Measurements from ENCODE around the gene C19orf67. TPM values are rescaled to one million over a fixed set of nuclear protein-coding genes. Genes with fewer than 3 reads are reported as not detected.
A peak's percentile ranks its signal among the peaks of the same experiment; 100 is the strongest.

C19orf67 gene
- total RNA-seq, 3 donors from 2014 or later: 0.27 TPM; not detected in 2

- no peak for TF ChIP-seq CTCF (IDR thresholded peaks at IDR 0.05)
- H3K4me3 ChIP-seq: no peak overlapping the region
- intact Hi-C loops (cut with DNase I, micrococcal nuclease): no loop called here
- peaks cover 23% of the 10 kb centered on the region for H3K4me1 ChIP-seq (ENCODE audit: low read depth)
- ATAC-seq: no peak
- H3K9me3 ChIP-seq: no peaks in the 10 kb centered on the region
- no peaks in the 10 kb centered on the region for H3K36me3 ChIP-seq (ENCODE audit: low read depth)
- DNase-seq: no peak
Observed at GRCh38 chr19:14120497-14120780, 34.9 kb upstream of the C19orf67 start.

- intact Hi-C loops (cut with DNase I, micrococcal nuclease): loop anchor here in 1 of 2 donors (5.0 kb wide), 1 partner anchor 113 kb away; the partner anchor contains the start of gene RFX1
- TF ChIP-seq CTCF (IDR thresholded peaks at IDR 0.05): no peak
- H3K4me1 ChIP-seq (ENCODE audit: low read depth): peaks cover 26% of the 10 kb centered on the region
- DNase-seq (no peak), ATAC-seq (no peak)
- no peaks in the 10 kb centered on the region for H3K36me3 ChIP-seq (ENCODE audit: low read depth)
- H3K4me3 ChIP-seq: no peak overlapping the region
- no peaks in the 10 kb centered on the region for H3K9me3 ChIP-seq
Observed at GRCh38 chr19:14119644-14120496, 34.3 kb upstream of the C19orf67 start.

GRCh38 chr19:14119146-14119545, 33.6 kb upstream of the C19orf67 start:
- TF ChIP-seq CTCF (IDR thresholded peaks at IDR 0.05): no peak
- ATAC-seq (no peak), DNase-seq (no peak)
- Histone ChIP-seq H3K9me3 (no peaks in the 10 kb centered on the region), H3K36me3 (ENCODE audit: low read depth) (no peaks in the 10 kb centered on the region), H3K4me1 (ENCODE audit: low read depth) (peaks cover 29% of the 10 kb centered on the region), H3K4me3 (no peak overlapping the region)
- intact Hi-C loops (cut with DNase I, micrococcal nuclease): loop anchor here in 1 of 2 donors (5.0 kb wide), 1 partner anchor 112 kb away; the partner anchor contains the start of gene RFX1

GRCh38 chr19:14118165-14119051, 32.8 kb upstream of the C19orf67 start:
- DNase-seq (peak; percentile 61 to 83 (median 66)), ATAC-seq (peak; percentile 5)
- intact Hi-C loops (cut with DNase I, micrococcal nuclease): loop anchor here in 1 of 2 donors (5.0 kb wide), 1 partner anchor 111 kb away; the partner anchor contains the start of gene RFX1
- peaks cover 34% of the 10 kb centered on the region for H3K4me1 ChIP-seq (ENCODE audit: low read depth)
- H3K4me3 ChIP-seq: peak overlapping the region; percentile 11
- no peaks in the 10 kb centered on the region for H3K9me3 ChIP-seq
- H3K36me3 ChIP-seq (ENCODE audit: low read depth): no peaks in the 10 kb centered on the region
- TF ChIP-seq CTCF (IDR thresholded peaks at IDR 0.05): no peak

- Histone ChIP-seq H3K36me3 (ENCODE audit: low read depth) (no peaks in the 10 kb centered on the region), H3K9me3 (no peaks in the 10 kb centered on the region), H3K4me3 (peak within 1 kb of the TSS; percentile 56), H3K4me1 (ENCODE audit: low read depth) (peaks cover 40% of the 10 kb centered on the region)
- DNase-seq (peak; percentile 97 to 99 (median 99)), ATAC-seq (peak; percentile 93)
- intact Hi-C loops (cut with DNase I, micrococcal nuclease): loop anchor here in 1 of 2 donors (5.0 kb wide), 1 partner anchor 110 kb away; the partner anchor contains the start of gene RFX1
- TF ChIP-seq CTCF (IDR thresholded peaks at IDR 0.05): no peak
Observed at GRCh38 chr19:14117668-14118164, 32.1 kb upstream of the C19orf67 start, which contains the start of gene PRKACA. Gene PRKACA (minus strand): TSS chr19:14117762. CDS start chr19:14117547, 215 bp downstream.
